Mesenchymal stem cell (in vitro differentiated cells and primary cell): ENCODE results near the gene FASTKD1.
"Not testable (repeated sequence)": the region's sequence is repeated elsewhere in the genome, so short reads cannot be mapped to it uniquely, and the experiment has no call there.

Experiments used
- DNase-seq: peaks from one replicate; pipeline ENCODE4 v3.0.0-alpha.2; 2013
- H2AFZ ChIP-seq: one replicate; pipeline ENCODE4 v1.6.1; 2013; ENCODE audit warnings: low read depth, mild to moderate bottlenecking, control low read depth, inconsistent platforms, low read length, moderate library complexity
- H2AK5ac ChIP-seq: 2 replicates; pipeline ENCODE4 v1.6.1; 2013; ENCODE audit warnings: low read length, moderate library complexity, mild to moderate bottlenecking, inconsistent platforms; ENCODE audit not compliant: severe bottlenecking
- H2BK120ac ChIP-seq: one replicate; pipeline ENCODE4 v1.6.1; 2013; ENCODE audit warnings: low read depth, mild to moderate bottlenecking, inconsistent platforms, low read length, moderate library complexity
- H2BK12ac ChIP-seq, 2 experiments: one replicate each; pipeline ENCODE4 v1.6.1; 2013; ENCODE audit warnings: inconsistent platforms in 2 of 2, low read length in 2 of 2, mild to moderate bottlenecking in 2 of 2, moderate library complexity in 2 of 2, control low read depth in 1 of 2
- H2BK15ac ChIP-seq: one replicate; pipeline ENCODE4 v1.6.1; 2013; ENCODE audit warnings: mild to moderate bottlenecking, low read depth, inconsistent platforms; ENCODE audit not compliant: poor library complexity, severe bottlenecking
- H2BK5ac ChIP-seq: 2 replicates; pipeline ENCODE4 v1.6.1; 2013; ENCODE audit warnings: low read depth, mild to moderate bottlenecking, low read length, control low read depth, inconsistent platforms; ENCODE audit not compliant: poor library complexity, severe bottlenecking
- H3K14ac ChIP-seq, 2 experiments: one replicate each; pipeline ENCODE4 v1.6.1; 2013; ENCODE audit warnings: inconsistent platforms in 2 of 2, low read length in 2 of 2, control low read depth in 1 of 2, mild to moderate bottlenecking in 1 of 2, moderate library complexity in 1 of 2
- H3K18ac ChIP-seq, 2 experiments: one replicate each; pipeline ENCODE4 v1.6.1; 2013; ENCODE audit warnings: inconsistent platforms in 2 of 2, low read length in 2 of 2, control low read depth in 1 of 2, low read depth in 1 of 2, mild to moderate bottlenecking in 1 of 2
- H3K23ac ChIP-seq, 2 experiments: one replicate each; pipeline ENCODE4 v1.6.1; 2013; ENCODE audit warnings: inconsistent platforms in 2 of 2, low read length in 2 of 2, mild to moderate bottlenecking in 2 of 2, moderate library complexity in 2 of 2, control low read depth in 1 of 2
- H3K27ac ChIP-seq: 2 replicates; pipeline ENCODE4 v1.5.1; 2013; ENCODE audit warnings: mild to moderate bottlenecking, moderate library complexity, low read length, control low read depth, inconsistent platforms; ENCODE audit not compliant: poor library complexity, severe bottlenecking
- H3K27me3 ChIP-seq, 2 experiments: 2 replicates each; pipeline versions ENCODE4 v1.6.1 to v1.7.0; 2013; ENCODE audit warnings: low read length in 2 of 2, mild to moderate bottlenecking in 2 of 2, moderate library complexity in 2 of 2, control low read depth in 1 of 2, inconsistent platforms in 1 of 2; ENCODE audit not compliant: control insufficient read depth in 1 of 2, insufficient read depth in 1 of 2
- H3K36me3 ChIP-seq, 2 experiments: 2 replicates each; pipeline versions ENCODE4 v1.6.1 to v1.7.0; 2013; ENCODE audit warnings: low read length in 2 of 2, control low read depth in 1 of 2, inconsistent platforms in 1 of 2, low read depth in 1 of 2, mild to moderate bottlenecking in 1 of 2; ENCODE audit not compliant: insufficient read depth in 2 of 2, control insufficient read depth in 1 of 2
- H3K4ac ChIP-seq, 2 experiments: one replicate each; pipeline ENCODE4 v1.6.1; 2013; ENCODE audit warnings: inconsistent platforms in 2 of 2, low read length in 2 of 2, mild to moderate bottlenecking in 2 of 2, moderate library complexity in 2 of 2, control low read depth in 1 of 2, low read depth in 1 of 2
- H3K4me1 ChIP-seq: 2 replicates; pipeline ENCODE4 v1.6.1; 2013; ENCODE audit warnings: low read depth, low read length, control low read depth; ENCODE audit not compliant: control insufficient read depth, insufficient read depth
- H3K4me2 ChIP-seq: 2 replicates; pipeline ENCODE4 v1.6.1; 2013; ENCODE audit warnings: low read length, mild to moderate bottlenecking, inconsistent platforms; ENCODE audit not compliant: poor library complexity, severe bottlenecking
- H3K4me3 ChIP-seq, 2 experiments: 2 replicates each; pipeline versions ENCODE4 v1.5.1 to v1.7.0; 2013; ENCODE audit warnings: low read length in 2 of 2, mild to moderate bottlenecking in 2 of 2, control low read depth in 1 of 2, low read depth in 1 of 2; ENCODE audit not compliant: insufficient read depth in 1 of 2
- H3K79me1 ChIP-seq: replicated peaks from 2 replicates; pipeline ENCODE4 v1.6.1; 2013; ENCODE audit warnings: mild to moderate bottlenecking, control low read depth, low read length, inconsistent platforms; ENCODE audit not compliant: poor library complexity, severe bottlenecking
- H3K9ac ChIP-seq: 2 replicates; pipeline ENCODE4 v1.7.0; 2013; ENCODE audit warnings: mild to moderate bottlenecking, low read length, moderate library complexity
- H3K9me3 ChIP-seq: 2 replicates; pipeline ENCODE4 v1.7.0; 2013; ENCODE audit warnings: mild to moderate bottlenecking, low read length; ENCODE audit not compliant: control insufficient read depth
- H4K8ac ChIP-seq: one replicate; pipeline ENCODE4 v1.6.1; 2013; ENCODE audit warnings: inconsistent platforms, mild to moderate bottlenecking, low read length, moderate library complexity
- H4K91ac ChIP-seq: one replicate; pipeline ENCODE4 v1.6.1; 2013; ENCODE audit warnings: mild to moderate bottlenecking, low read length, inconsistent platforms
- WGBS: methylation state at CpG from one replicate; pipeline ENCODE4 v1.1.7; 2013; ENCODE audit warnings: mixed read lengths; 5-methylcytosine and 5-hydroxymethylcytosine counted together

Gene FASTKD1

GRCh38 chr2:169598982-169599381, 25.3 kb upstream of the FASTKD1 start:
- no peaks in the 10 kb centered on the region for H3K9me3 ChIP-seq

GRCh38 chr2:169596546-169596945, 22.9 kb upstream of the FASTKD1 start:
- not testable (repeated sequence) for H3K14ac ChIP-seq, DNase-seq, H4K91ac ChIP-seq, H3K4me2 ChIP-seq, H2BK12ac ChIP-seq, H3K79me1 ChIP-seq, H3K4me3 ChIP-seq, H3K36me3 ChIP-seq, H2AFZ ChIP-seq, H2AK5ac ChIP-seq, H2BK15ac ChIP-seq, H3K9ac ChIP-seq, H3K18ac ChIP-seq, H3K9me3 ChIP-seq, H3K4ac ChIP-seq, H3K27ac ChIP-seq, H4K8ac ChIP-seq, H2BK120ac ChIP-seq, H2BK5ac ChIP-seq, H3K23ac ChIP-seq, H3K4me1 ChIP-seq, H3K27me3 ChIP-seq
- WGBS, result 87% methylated on average over 5 of the region's 7 CpGs

More at GRCh38 chr2:169598982-169599381, 25.3 kb upstream of the FASTKD1 start:
- H2BK15ac ChIP-seq, result no peak overlapping the region
- H3K18ac ChIP-seq, result no peak overlapping the region
- no peak overlapping the region for H2BK5ac ChIP-seq
- no peaks in the 10 kb centered on the region for H3K4me1 ChIP-seq
- H3K14ac ChIP-seq, result no peak overlapping the region
- no peaks in the 10 kb centered on the region for H3K27me3 ChIP-seq
- no peak overlapping the region for H3K4ac ChIP-seq
- no peak overlapping the region for H2AK5ac ChIP-seq
- WGBS, result no CpG with 5 or more reads among the region's 2 CpGs
- H4K8ac ChIP-seq, result no peak overlapping the region
- no peak for DNase-seq
- no peak overlapping the region for H3K4me3 ChIP-seq
- H3K4me2 ChIP-seq, result no peak overlapping the region
- H2AFZ ChIP-seq, result no peak overlapping the region
- H2BK12ac ChIP-seq, result no peak overlapping the region
- no peak overlapping the region for H2BK120ac ChIP-seq
- peaks cover 0 to 11% of the 10 kb centered on the region in 2 experiments for H3K36me3 ChIP-seq
- peaks cover 5% of the 10 kb centered on the region for H3K79me1 ChIP-seq
- no peak overlapping the region for H4K91ac ChIP-seq
- no peak overlapping the region for H3K27ac ChIP-seq
- no peak overlapping the region for H3K9ac ChIP-seq
- H3K23ac ChIP-seq, result no peak overlapping the region

- Histone ChIP-seq H3K9me3 (no peaks in the 10 kb centered on the region), H3K23ac (no peak overlapping the region), H3K36me3 (no peaks in the 10 kb centered on the region), H3K4ac (no peak overlapping the region), H3K4me2 (no peak overlapping the region), H3K27ac (no peak overlapping the region), H4K91ac (no peak overlapping the region), H2BK15ac (no peak overlapping the region), H3K18ac (no peak overlapping the region), H2BK12ac (no peak overlapping the region), H2BK120ac (no peak overlapping the region), H4K8ac (no peak overlapping the region), H2BK5ac (no peak overlapping the region), H3K4me3 (no peak overlapping the region), H3K9ac (no peak overlapping the region), H3K14ac (no peak overlapping the region), H3K4me1 (peaks cover 2% of the 10 kb centered on the region), H3K79me1 (no peaks in the 10 kb centered on the region), H3K27me3 (no peaks in the 10 kb centered on the region), H2AK5ac (no peak overlapping the region), H2AFZ (no peak overlapping the region)
- 100% methylated on average over 3 of the region's 8 CpGs for WGBS
- no peak for DNase-seq
Observed at GRCh38 chr2:169590804-169591203, 17.1 kb upstream of the FASTKD1 start.

- H2AK5ac ChIP-seq, result no peak overlapping the region
- H3K4me1 ChIP-seq, result peaks cover 2% of the 10 kb centered on the region
- peak overlapping the region in 1 of 2 experiments; percentile 96 for H3K4me3 ChIP-seq
- no peak overlapping the region for H3K14ac ChIP-seq
- no peaks in the 10 kb centered on the region for H3K27me3 ChIP-seq
- WGBS, result 11% methylated on average over 3 of the region's 7 CpGs
- H2BK5ac ChIP-seq, result no peak overlapping the region
- no peak overlapping the region for H4K8ac ChIP-seq
- H3K36me3 ChIP-seq, result no peaks in the 10 kb centered on the region
- H2BK15ac ChIP-seq, result no peak overlapping the region
- peak overlapping the region; percentile 100 for H3K9ac ChIP-seq
- no peak overlapping the region for H2AFZ ChIP-seq
- no peak overlapping the region for H3K18ac ChIP-seq
- H4K91ac ChIP-seq, result no peak overlapping the region
- no peak overlapping the region for H3K4ac ChIP-seq
- H3K23ac ChIP-seq, result no peak overlapping the region
- no peak overlapping the region for H3K27ac ChIP-seq
- H3K4me2 ChIP-seq, result peak overlapping the region; percentile 57
- no peaks in the 10 kb centered on the region for H3K79me1 ChIP-seq
- H2BK12ac ChIP-seq, result no peak overlapping the region
- no peak overlapping the region for H2BK120ac ChIP-seq
- DNase-seq, result no peak
- no peaks in the 10 kb centered on the region for H3K9me3 ChIP-seq
Observed at GRCh38 chr2:169585673-169586072, 12.0 kb upstream of the FASTKD1 start.
